GM08714 (cell line): Measurements from ENCODE around the gene PSORS1C1.

Source experiments
- H3K4me3 ChIP-seq: fragments of 200-500 bp; sonication (Bioruptor generic); 2 replicates; pipeline ENCODE4 v1.5.1; 2014; ENCODE audit warnings: mild to moderate bottlenecking, low read length, inconsistent platforms
- ZNF274 ChIP-seq: IDR thresholded peaks from 2 replicates; pipeline ENCODE4 v1.6.1; 2012; ENCODE audit warnings: mild to moderate bottlenecking, low read depth, low read length

The PSORS1C1 gene

DNA sequence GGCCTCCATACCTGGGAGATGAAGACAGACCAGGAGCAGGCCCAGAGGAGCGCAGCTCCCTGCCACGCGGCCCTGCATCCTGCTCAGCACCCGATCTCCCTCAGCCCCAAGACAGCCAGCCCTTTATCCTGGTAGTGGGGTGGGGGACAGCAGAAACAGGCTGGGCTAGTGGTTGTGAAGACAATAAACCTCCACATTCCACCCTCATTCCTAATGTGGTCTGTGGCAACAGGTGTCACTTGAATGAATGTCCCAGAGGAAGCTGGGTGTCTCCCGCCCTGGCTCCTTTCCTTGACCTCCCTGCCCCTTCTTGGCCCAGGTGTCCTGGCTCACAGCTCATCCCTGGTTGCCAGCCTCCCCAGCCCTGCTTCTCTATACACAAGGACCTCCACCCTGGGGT is 2.1 kb upstream of the PSORS1C1 start, which contains the start of gene C6orf15:
C6orf15 (minus strand) TSS at position 98 of the 400 bp plus-strand sequence; CDS start at position 78, 20 bp downstream.
- no peak for TF ChIP-seq ZNF274
- H3K4me3 ChIP-seq = no peak within 1 kb of the TSS

DNA sequence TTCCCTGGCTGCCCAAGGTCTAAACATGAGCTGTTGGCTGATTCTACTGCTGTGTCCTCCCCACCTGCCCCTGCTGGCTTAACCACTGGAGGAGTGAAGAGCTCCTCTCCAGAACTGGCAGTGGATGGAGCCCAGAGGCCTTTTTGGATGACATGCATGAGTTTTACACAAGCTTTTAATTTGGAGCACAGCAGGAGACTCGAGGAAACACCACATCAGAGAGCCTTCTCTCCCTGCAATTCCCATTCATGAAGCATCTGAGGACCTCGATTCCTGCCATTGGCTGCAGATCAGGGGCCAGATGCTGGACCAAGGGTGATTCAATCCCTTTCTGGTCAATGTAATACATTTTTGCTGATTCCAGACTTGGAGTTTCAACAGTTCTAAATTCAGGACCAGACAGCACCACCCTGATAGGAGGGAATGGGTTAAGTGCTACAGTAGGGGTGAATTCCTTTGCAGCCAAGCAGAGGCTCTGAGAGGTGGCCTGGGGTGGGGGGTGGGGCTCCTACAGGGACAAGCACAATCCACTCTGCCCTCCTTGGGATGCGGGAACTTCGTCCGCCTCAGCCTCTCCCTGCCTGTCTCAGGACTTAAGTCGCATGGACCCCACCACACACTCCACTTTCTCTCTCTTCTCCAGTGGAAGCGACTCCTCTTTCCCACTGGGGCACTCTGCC is 599 bp upstream of the PSORS1C1 start:
- no peak for TF ChIP-seq ZNF274
- H3K4me3 ChIP-seq = no peak overlapping the region

DNA sequence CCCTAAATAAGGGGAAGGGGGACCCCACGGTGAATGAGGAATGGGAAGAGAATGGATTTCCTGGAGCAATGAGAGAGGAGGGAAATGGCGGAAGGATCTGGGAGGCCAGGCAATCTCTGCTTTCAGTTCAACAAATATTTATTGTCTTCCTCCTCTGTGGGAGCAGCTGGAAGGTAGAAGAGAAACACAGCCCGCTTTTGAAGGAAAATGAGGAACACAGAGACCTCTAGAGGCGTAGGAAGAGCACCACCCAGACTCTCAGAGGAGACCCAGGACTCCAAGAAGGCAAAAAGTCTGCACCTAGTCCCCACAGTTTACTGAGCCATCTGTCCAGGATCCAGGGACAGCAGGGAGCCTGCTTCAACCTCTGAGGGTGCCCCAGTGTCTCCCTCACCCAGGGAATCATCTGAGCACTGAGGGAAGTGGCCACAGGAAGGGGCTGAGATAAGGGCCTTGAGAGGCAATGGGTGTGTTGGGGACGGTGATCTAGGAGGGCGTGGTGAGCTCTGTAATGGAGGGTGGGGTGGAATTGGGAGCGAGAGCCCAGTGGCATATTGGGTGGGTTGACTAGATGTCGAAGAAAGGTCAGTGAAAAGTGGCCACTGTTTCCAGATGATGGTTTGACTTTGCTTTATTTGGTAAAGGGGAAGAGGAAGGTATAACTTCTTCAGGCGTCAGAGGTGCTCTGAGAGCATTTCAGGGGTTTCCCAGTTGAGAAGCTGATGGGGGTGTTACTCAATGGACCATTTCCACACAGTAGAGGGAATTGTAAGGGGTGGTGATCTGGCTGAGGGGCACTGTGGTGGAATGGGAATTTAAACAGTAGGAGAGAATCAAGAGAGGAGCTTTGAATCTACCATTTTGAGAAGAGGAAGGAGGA is 610 bp downstream of the PSORS1C1 start:
- no peak overlapping the region for H3K4me3 ChIP-seq
- TF ChIP-seq ZNF274 = no peak

DNA sequence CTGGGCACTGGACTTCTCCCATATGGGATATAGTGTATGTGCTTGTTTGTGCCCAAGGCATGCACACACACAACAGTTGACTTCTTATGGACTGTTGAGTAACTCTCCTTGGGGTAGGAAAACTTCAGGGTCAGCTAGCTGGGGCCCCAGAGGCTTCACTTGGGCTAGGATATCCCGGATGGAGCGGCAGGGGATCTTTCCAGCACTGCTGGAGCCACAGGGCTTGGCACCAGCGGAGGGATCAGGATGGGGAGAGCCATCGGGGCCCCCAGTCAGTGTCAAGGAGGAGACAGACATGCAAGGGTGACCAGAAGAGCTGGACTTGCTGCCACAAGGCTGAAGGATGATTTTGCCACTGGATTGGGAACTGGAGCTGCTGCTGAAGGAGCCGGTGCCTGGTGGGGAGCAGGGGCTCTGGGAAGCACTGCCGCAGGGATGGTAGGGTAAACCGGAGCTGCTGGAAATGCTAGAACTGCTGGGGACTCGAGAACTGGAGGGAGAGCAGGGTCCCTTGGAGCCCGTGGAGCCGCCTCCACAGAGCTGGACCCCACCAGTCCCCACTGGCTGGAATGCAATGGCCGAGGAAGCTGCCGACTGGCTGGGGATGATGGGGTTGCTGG is 1.5 kb downstream of the PSORS1C1 start:
- TF ChIP-seq ZNF274 = no peak
- no peak overlapping the region for H3K4me3 ChIP-seq

DNA sequence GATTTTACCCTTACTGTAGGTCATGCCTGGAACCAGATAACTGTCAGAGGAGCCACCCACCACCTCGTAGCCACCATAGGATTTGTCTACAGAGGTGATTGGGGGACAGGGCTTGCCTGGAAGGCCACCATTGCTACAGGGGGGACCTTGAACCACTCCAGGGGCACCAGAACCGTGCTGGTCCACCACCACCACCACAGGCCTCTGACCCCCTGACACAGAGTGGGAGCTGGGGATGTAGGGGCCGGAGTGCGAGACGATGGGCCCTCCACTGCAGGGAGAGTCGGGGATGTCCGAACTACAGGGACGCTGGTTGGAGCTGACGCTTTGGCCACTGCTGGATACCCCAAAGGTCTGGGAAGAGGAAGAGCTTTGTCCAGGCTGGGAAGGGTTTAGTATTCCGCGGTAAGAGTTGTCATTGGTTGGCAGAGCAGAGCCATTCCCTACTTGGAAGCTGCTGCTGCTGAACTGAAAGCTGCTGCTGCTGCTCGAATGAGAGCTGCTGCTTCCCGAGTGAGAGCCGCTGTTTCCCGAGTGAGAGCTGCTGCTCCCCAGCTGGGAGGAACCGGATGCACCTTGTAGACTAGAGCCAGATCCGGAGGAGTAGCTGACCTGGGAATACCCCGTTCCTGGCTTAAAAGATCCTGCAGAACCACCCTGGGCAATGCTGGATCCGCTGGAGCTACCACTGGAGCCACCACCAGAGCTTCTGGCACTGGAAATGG is 2.2 kb downstream of the PSORS1C1 start:
- TF ChIP-seq ZNF274 = no peak
- H3K4me3 ChIP-seq = no peak overlapping the region

GRCh38 chr6:31118178-31118577 is 3.6 kb downstream of the PSORS1C1 start:
- H3K4me3 ChIP-seq = no peak overlapping the region
- no peak for TF ChIP-seq ZNF274

GRCh38 chr6:31120151-31120915 is 5.7 kb downstream of the PSORS1C1 start, which contains the start of gene CDSN:
TSS of gene CDSN (minus strand) at chr6:31120446. CDS start at chr6:31120419, 27 bp downstream.
- no peak within 1 kb of the TSS for H3K4me3 ChIP-seq
- no peak for TF ChIP-seq ZNF274

GRCh38 chr6:31121131-31121790 is 6.7 kb downstream of the PSORS1C1 start:
- H3K4me3 ChIP-seq = no peak overlapping the region
- no peak for TF ChIP-seq ZNF274

- no peak for TF ChIP-seq ZNF274
- H3K4me3 ChIP-seq = no peak overlapping the region
These were observed 8.4 kb downstream of the PSORS1C1 start for GRCh38 chr6:31122791-31123706.

- H3K4me3 ChIP-seq = no peak overlapping the region
These were observed 10.6 kb downstream of the PSORS1C1 start for GRCh38 chr6:31125162-31125561.

GRCh38 chr6:31125586-31126363 is 11.2 kb downstream of the PSORS1C1 start:
- H3K4me3 ChIP-seq = no peak overlapping the region
- TF ChIP-seq ZNF274 = no peak

More at GRCh38 chr6:31125162-31125561, 10.6 kb downstream of the PSORS1C1 start:
- TF ChIP-seq ZNF274 = no peak
